HCT116 (cell line): ENCODE measurements around the gene CYB561A3. TPM values are rescaled to one million over a fixed set of nuclear protein-coding genes. Genes with fewer than 3 reads are reported as not detected.

ENCODE experiments used
- CEBPB ChIP-seq: IDR thresholded peaks from 2 replicates; pipeline ENCODE4 v1.6.1; 2012; ENCODE audit warnings: low read depth
- EZH2 ChIP-seq: fragments of 200-600 bp; sonication (generic); IDR thresholded peaks from 2 replicates; pipeline ENCODE4 v1.6.1; 2017; ENCODE audit warnings: antibody characterized with exemption, mixed run types
- SIN3A ChIP-seq: IDR thresholded peaks from 2 replicates; pipeline ENCODE4 v1.6.1; 2012; ENCODE audit warnings: low read depth
- SP1 ChIP-seq: IDR thresholded peaks from 2 replicates; pipeline ENCODE4 v1.6.1; 2012; ENCODE audit warnings: low read depth
- SRF ChIP-seq: IDR thresholded peaks from 2 replicates; pipeline ENCODE4 v1.6.1; 2012; ENCODE audit warnings: low read depth
- TCF7L2 ChIP-seq: IDR thresholded peaks from 2 replicates; pipeline ENCODE4 v1.7.0; 2011; ENCODE audit warnings: borderline replicate concordance, inconsistent platforms; ENCODE audit not compliant: insufficient read depth, insufficient read length; ENCODE audit errors: extremely low read depth
- YY1 ChIP-seq: IDR thresholded peaks from 2 replicates; pipeline ENCODE4 v1.6.1; 2011; ENCODE audit warnings: low read length, low read depth, moderate library complexity, mild to moderate bottlenecking; ENCODE audit not compliant: insufficient replicate concordance; ENCODE audit errors: extremely low read depth
- ZFX ChIP-seq: fragments of 450-650 bp; IDR thresholded peaks from 2 replicates; pipeline ENCODE4 v1.6.1; 2017
- ZNF274 ChIP-seq: fragments of 200-500 bp; sonication (Bioruptor generic); IDR thresholded peaks from 2 replicates; pipeline ENCODE4 v1.6.1; 2014; ENCODE audit warnings: mild to moderate bottlenecking, low read depth, low read length, inconsistent platforms
- total RNA-seq: library from RNA; stranded (reverse); gene quantifications from one replicate; pipeline ENCODE4 v1.2.1, GENCODE V29; 2021; ENCODE audit not compliant: unreplicated experiment
- TF ChIP-seq, protein P1 (sequence below): IDR thresholded peaks from 2 replicates; pipeline ENCODE4 v1.6.1; 2011; ENCODE audit warnings: mild to moderate bottlenecking, low read length, moderate library complexity; ENCODE audit not compliant: insufficient replicate concordance; ENCODE audit errors: extremely low read depth
- TF ChIP-seq, protein P2 (sequence below): IDR thresholded peaks from 2 replicates; pipeline ENCODE4 v1.6.1; 2012

CYB561A3 gene
- total RNA-seq, 1 experiment from 2014 or later = 34.1 TPM

DNA sequence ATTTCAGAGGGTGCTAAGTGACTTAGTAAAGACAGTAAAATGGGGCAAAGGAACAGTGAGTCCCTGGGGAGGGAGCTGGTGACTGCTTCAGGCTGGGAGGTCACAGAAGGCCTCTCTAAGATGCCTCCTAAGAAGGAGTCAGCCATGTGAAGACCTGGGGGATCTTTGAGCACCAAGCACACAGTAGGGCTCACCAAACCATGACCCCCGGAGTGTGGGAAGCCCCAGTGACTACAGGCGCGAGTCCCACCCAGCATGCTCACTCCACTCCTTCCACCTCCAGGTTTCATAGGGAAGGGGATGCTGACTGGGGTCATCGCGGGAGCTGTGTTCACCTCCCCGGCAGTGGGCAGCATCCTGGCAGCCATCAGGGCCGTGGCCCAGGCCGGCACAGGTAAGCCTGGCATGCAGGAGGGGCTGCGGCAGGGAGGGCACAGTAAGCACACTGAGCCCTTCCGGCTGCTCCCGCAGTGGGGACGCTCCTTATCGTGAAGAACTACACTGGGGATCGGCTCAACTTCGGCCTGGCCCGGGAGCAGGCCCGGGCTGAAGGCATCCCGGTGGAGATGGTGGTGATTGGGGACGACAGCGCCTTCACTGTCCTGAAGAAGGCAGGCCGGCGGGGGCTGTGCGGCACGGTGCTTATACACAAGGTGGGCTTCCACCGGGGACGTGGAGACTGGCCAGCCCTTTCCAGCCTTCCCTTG lies 22.7 kb downstream of the CYB561A3 start (continued):
- TF ChIP-seq YY1 (no peak), EZH2 (no peak), SP1 (no peak), ZFX (no peak), CEBPB (no peak), TCF7L2 (no peak), SRF (no peak), ZNF274 (no peak), SIN3A (no peak)
- TF ChIP-seq, protein P1, sequence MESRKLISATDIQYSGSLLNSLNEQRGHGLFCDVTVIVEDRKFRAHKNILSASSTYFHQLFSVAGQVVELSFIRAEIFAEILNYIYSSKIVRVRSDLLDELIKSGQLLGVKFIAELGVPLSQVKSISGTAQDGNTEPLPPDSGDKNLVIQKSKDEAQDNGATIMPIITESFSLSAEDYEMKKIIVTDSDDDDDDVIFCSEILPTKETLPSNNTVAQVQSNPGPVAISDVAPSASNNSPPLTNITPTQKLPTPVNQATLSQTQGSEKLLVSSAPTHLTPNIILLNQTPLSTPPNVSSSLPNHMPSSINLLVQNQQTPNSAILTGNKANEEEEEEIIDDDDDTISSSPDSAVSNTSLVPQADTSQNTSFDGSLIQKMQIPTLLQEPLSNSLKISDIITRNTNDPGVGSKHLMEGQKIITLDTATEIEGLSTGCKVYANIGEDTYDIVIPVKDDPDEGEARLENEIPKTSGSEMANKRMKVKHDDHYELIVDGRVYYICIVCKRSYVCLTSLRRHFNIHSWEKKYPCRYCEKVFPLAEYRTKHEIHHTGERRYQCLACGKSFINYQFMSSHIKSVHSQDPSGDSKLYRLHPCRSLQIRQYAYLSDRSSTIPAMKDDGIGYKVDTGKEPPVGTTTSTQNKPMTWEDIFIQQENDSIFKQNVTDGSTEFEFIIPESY = no peak
- TF ChIP-seq, protein P2, sequence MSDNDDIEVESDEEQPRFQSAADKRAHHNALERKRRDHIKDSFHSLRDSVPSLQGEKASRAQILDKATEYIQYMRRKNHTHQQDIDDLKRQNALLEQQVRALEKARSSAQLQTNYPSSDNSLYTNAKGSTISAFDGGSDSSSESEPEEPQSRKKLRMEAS = no peak
- TF ChIP-seq, all 23 proteins: peak for 0
